A549 (cell line): ENCODE measurements around the gene CIRBP. TPM values are rescaled to one million over a fixed set of nuclear protein-coding genes. Genes with fewer than 3 reads are reported as not detected.

Experiments used
- ATAC-seq, 2 experiments: fragments of 200-7000 bp in 1 of 2; fragments of >200 bp in 1 of 2; cut with Nextera tagmentation in 1 of 2; cut with Tn5 transposase in 1 of 2; 3 replicates each; pipeline versions ENCODE4 v1.8.0 to v1.9.1; 2018 to 2020; ENCODE audit warnings: mild to moderate bottlenecking in 1 of 2, moderate library complexity in 1 of 2
- CTCF ChIA-PET: fragments of 300-600 bp; sonication (Branson Sonifier 250); formaldehyde crosslinking; extraction: SDS; loops from one replicate; lab custom pipeline; 2021; ENCODE audit warnings: antibody characterized with exemption, inconsistent platforms; lab: Yijun Ruan, JAX
- POLR2A ChIA-PET: fragments of 350-600 bp; formaldehyde crosslinking; extraction: SDS; loops from one replicate; lab custom pipeline; 2021; ENCODE audit warnings: antibody characterized with exemption, inconsistent platforms; lab: Yijun Ruan, JAX
- DNase-seq, 2 experiments: peaks; one replicate each; pipeline versions ENCODE4 v3.0.0 to v3.0.0-alpha.2; 2011 to 2016; ENCODE audit warnings: low read depth in 1 of 2, low spot score in 1 of 2
- FAIRE-seq: peaks from 2 replicates; lab custom pipeline; 2011; peaks lifted over from hg19 to GRCh38; lab: Jason Lieb, UNC
- H3K27ac ChIP-seq, 2 experiments: fragments of >200 bp; sonication (Bioruptor Twin); formaldehyde crosslinking; 3 replicates each; pipeline ENCODE4 v1.5.1; 2016 to 2017
- H3K4me1 ChIP-seq: fragments of >200 bp; sonication (Bioruptor Twin); formaldehyde crosslinking; 3 replicates; pipeline ENCODE4 v1.6.1; 2016
- H3K4me2 ChIP-seq: fragments of >200 bp; sonication (Bioruptor Twin); formaldehyde crosslinking; 3 replicates; pipeline ENCODE4 v1.6.1; 2016
- H3K4me3 ChIP-seq: fragments of >200 bp; sonication (Bioruptor Twin); formaldehyde crosslinking; 3 replicates; pipeline ENCODE4 v1.5.1; 2016
- H3K9me3 ChIP-seq: fragments of >200 bp; sonication (Bioruptor Twin); formaldehyde crosslinking; 3 replicates; pipeline ENCODE4 v1.6.1; 2016
- CBX2 ChIP-seq: fragments of 200-600 bp; sonication (generic); IDR thresholded peaks from 2 replicates; pipeline ENCODE4 v1.6.1; 2016; ENCODE audit warnings: low read depth, mild to moderate bottlenecking, borderline replicate concordance
- CBX8 ChIP-seq: fragments of 200-600 bp; sonication (generic); IDR thresholded peaks from 2 replicates; pipeline ENCODE4 v1.6.1; 2016
- CTCF ChIP-seq: fragments of >200 bp; sonication (Bioruptor Twin); formaldehyde crosslinking; IDR thresholded peaks from 3 replicates; pipeline ENCODE4 v1.5.1; 2016
- EHF ChIP-seq: fragments of 250-450 bp; sonication (Bioruptor Pico); IDR thresholded peaks from 2 replicates; pipeline ENCODE4 v1.5.0; 2020; ENCODE audit warnings: mild to moderate bottlenecking
- EHMT2 ChIP-seq: fragments of 200-600 bp; sonication (generic); IDR thresholded peaks from 2 replicates; pipeline ENCODE4 v1.6.1; 2016; ENCODE audit warnings: antibody characterized with exemption, low read depth, mild to moderate bottlenecking, moderate library complexity
- ELK1 ChIP-seq: fragments of 150-350 bp; IDR thresholded peaks from 2 replicates; pipeline ENCODE4 v1.6.1; 2014; ENCODE audit warnings: low read depth, mild to moderate bottlenecking, low read length
- ESRRA ChIP-seq: fragments of 150-350 bp; IDR thresholded peaks from 2 replicates; pipeline ENCODE4 v1.6.1; 2014; ENCODE audit warnings: mild to moderate bottlenecking, low read length, borderline replicate concordance
- HDAC2 ChIP-seq: fragments of 200-600 bp; sonication (generic); IDR thresholded peaks from 2 replicates; pipeline ENCODE4 v1.6.1; 2016
- HOXA7 ChIP-seq: fragments of 250-450 bp; sonication (Bioruptor Pico); IDR thresholded peaks from 2 replicates; pipeline ENCODE4 v1.5.0; 2020; ENCODE audit warnings: mild to moderate bottlenecking, moderate library complexity
- HOXB5 ChIP-seq: fragments of 250-450 bp; sonication (Bioruptor Pico); IDR thresholded peaks from 2 replicates; pipeline ENCODE4 v1.5.0; 2020; ENCODE audit warnings: mild to moderate bottlenecking, moderate library complexity
- MAFK ChIP-seq: fragments of 450-650 bp; IDR thresholded peaks from 2 replicates; pipeline ENCODE4 v1.6.1; 2014; ENCODE audit not compliant: partially characterized antibody
- MAX ChIP-seq: IDR thresholded peaks from 2 replicates; pipeline ENCODE4 v1.6.1; 2012
- PHF8 ChIP-seq: fragments of 200-600 bp; sonication (generic); IDR thresholded peaks from 2 replicates; pipeline ENCODE4 v1.6.1; 2016; ENCODE audit warnings: low read depth, mild to moderate bottlenecking, antibody characterized with exemption, moderate library complexity, borderline replicate concordance
- RAD21 ChIP-seq, 2 experiments: fragments of >200 bp in 1 of 2; sonication (Bioruptor Twin) in 1 of 2; formaldehyde crosslinking in 1 of 2; IDR thresholded peaks in 1 of 2; conservative IDR thresholded peaks in 1 of 2; 2 replicates in 1 of 2; 3 replicates in 1 of 2; pipeline ENCODE4 v1.6.1; 2012 to 2018; ENCODE audit warnings: inconsistent platforms in 1 of 2
- RARB ChIP-seq: fragments of 250-450 bp; sonication (Bioruptor Pico); IDR thresholded peaks from 2 replicates; pipeline ENCODE4 v1.8.0; 2021; ENCODE audit warnings: mild to moderate bottlenecking, moderate library complexity
- RNF2 ChIP-seq: fragments of 200-600 bp; sonication (generic); IDR thresholded peaks from 2 replicates; pipeline ENCODE4 v1.6.1; 2016; ENCODE audit warnings: low read depth, mild to moderate bottlenecking, antibody characterized with exemption, moderate library complexity, borderline replicate concordance
- SMC3 ChIP-seq: fragments of >200 bp; sonication (Bioruptor Twin); formaldehyde crosslinking; IDR thresholded peaks from 3 replicates; pipeline ENCODE4 v1.6.1; 2018; ENCODE audit warnings: inconsistent platforms
- TP53 ChIP-seq: fragments of 250-450 bp; sonication (Bioruptor Pico); IDR thresholded peaks from 2 replicates; pipeline ENCODE4 v1.5.0; 2021; ENCODE audit warnings: mild to moderate bottlenecking, moderate library complexity
- ZNF302 ChIP-seq: fragments of 250-450 bp; sonication (Bioruptor Pico); IDR thresholded peaks from 2 replicates; pipeline ENCODE4 v1.9.0; 2021; ENCODE audit warnings: inconsistent platforms, mild to moderate bottlenecking, moderate library complexity
- WGBS: methylation state at CpG from one replicate; pipeline ENCODE4 v1.1.6; 2017; ENCODE audit errors: missing lambda C conversion rate; 5-methylcytosine and 5-hydroxymethylcytosine counted together
- polyA plus RNA-seq, 4 experiments: library from polyadenylated mRNA; depleted of rRNA in 3 of 4; stranded (reverse); fragments of >200 nt; fragmentation: RNase III in 1 of 4; extraction: RNeasy Plus Mini Kit Qiagen cat#74134 plus additional on column Dnase treatment in 1 of 4; gene quantifications; 2 replicates in 3 of 4; 3 replicates in 1 of 4; pipeline ENCODE4 v1.2.3, GENCODE V29; 2011 to 2017
- TF ChIP-seq, protein P1 (sequence below): IDR thresholded peaks from 2 replicates; pipeline ENCODE4 v1.6.1; 2012; ENCODE audit warnings: low read depth, borderline replicate concordance
- TF ChIP-seq, protein P2 (sequence below): fragments of >200 bp; sonication (Bioruptor Twin); formaldehyde crosslinking; IDR thresholded peaks from 2 replicates; pipeline ENCODE4 v1.6.1; 2016

The CIRBP gene
- polyA plus RNA-seq, 2 of the 4 experiments (the other 2 are of a cell fraction) = 151 to 178 TPM

- ATAC-seq = no peak
- H3K4me3 ChIP-seq = no peak overlapping the region
- no peak for TF ChIP-seq EHMT2
- no peak for TF ChIP-seq CBX2
- TF ChIP-seq TP53 (CRISPR knock-in tag) = no peak
- no peak for TF ChIP-seq MAX
- TF ChIP-seq RNF2 = no peak
- no peak for TF ChIP-seq RARB (CRISPR knock-in tag)
- TF ChIP-seq MAFK = no peak
- TF ChIP-seq HDAC2 = no peak
- TF ChIP-seq ELK1 = no peak
- no peak for TF ChIP-seq PHF8
- no peak for TF ChIP-seq ESRRA
- no peak for TF ChIP-seq RAD21 (conservative IDR thresholded peaks at IDR 0.05 in 1 of 2, IDR thresholded peaks at IDR 0.05 in 1 of 2)
- no peak for TF ChIP-seq CTCF
- TF ChIP-seq, protein P1, sequence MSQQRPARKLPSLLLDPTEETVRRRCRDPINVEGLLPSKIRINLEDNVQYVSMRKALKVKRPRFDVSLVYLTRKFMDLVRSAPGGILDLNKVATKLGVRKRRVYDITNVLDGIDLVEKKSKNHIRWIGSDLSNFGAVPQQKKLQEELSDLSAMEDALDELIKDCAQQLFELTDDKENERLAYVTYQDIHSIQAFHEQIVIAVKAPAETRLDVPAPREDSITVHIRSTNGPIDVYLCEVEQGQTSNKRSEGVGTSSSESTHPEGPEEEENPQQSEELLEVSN = no peak
- no peak overlapping the region for H3K4me2 ChIP-seq
- no peak overlapping the region for H3K27ac ChIP-seq
- H3K4me1 ChIP-seq = peaks cover 28% of the 10 kb centered on the region
- DNase-seq = no peak
- POLR2A ChIA-PET = interaction anchor here (1.1 to 1.2 kb wide), 2 partner anchors 9 to 38 kb away, joined by 3 read pairs; a partner anchor contains a TSS
- WGBS = 87% methylated on average over 8 of the region's 13 CpGs
- CTCF ChIA-PET = interaction anchor here (0.8 to 5.0 kb wide), 18 partner anchors 8 to 97 kb away, joined by 3 to 29 read pairs (median 6); a partner anchor contains a TSS
- H3K9me3 ChIP-seq = no peaks in the 10 kb centered on the region
- FAIRE-seq = no peak
These were observed 47.3 kb downstream of the CIRBP start for GRCh38 chr19:1316466-1316865.

DNA sequence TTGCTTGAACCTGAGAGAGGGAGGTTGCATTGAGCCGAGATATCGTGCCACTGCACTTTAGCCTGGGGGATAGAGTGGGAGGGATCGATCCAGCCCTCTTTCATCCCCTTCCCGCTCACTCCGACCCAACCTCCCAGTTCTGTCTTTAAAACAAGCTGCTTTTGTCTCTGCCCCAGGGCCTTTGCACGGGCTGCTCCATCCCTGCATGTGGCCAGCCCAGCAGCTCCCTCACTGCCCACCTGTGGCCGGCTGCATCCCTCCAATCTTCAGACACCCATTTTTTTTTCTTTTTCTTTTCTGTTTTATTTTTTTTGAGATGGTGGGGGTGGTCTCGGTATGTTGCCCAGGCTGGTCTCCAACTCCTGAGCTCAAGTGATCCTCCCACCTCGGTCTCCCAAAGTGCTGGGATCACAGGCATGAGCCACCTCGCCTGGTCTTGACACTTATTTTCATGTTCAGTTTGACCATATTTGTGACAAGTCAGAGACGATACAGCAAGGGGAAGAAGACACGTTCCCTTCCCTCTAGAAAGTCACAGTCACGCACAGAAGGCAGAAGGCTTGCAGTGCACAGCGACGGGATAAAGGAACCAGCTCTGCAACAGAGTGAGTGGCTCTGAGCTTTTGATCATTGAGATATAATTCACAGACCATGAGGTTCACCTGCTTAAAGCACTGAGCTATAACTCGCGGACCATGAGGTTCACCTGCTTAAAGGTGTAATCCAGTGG lies 48.3 kb downstream of the CIRBP start:
- no peaks in the 10 kb centered on the region for H3K9me3 ChIP-seq
- H3K4me2 ChIP-seq = no peak overlapping the region
- WGBS = 76% methylated on average over 17 of the region's 17 CpGs
- ChIA-PET POLR2A (no interaction called here), CTCF (interaction anchor here (1.3 to 5.0 kb wide), 6 partner anchors 10 to 73 kb away, joined by 4 to 29 read pairs (median 8); no protein-coding TSS in a partner anchor)
- no peak overlapping the region for H3K4me3 ChIP-seq
- H3K27ac ChIP-seq = no peak overlapping the region
- ATAC-seq (no peak), FAIRE-seq (no peak), DNase-seq (no peak)
- TF ChIP-seq, protein P2, sequence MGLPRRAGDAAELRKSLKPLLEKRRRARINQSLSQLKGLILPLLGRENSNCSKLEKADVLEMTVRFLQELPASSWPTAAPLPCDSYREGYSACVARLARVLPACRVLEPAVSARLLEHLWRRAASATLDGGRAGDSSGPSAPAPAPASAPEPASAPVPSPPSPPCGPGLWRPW = no peak
- no peak for TF ChIP-seq CTCF
- TF ChIP-seq CBX8 = no peak
- TF ChIP-seq SMC3 = no peak
- no peak for TF ChIP-seq ZNF302 (CRISPR knock-in tag)
- no peak for TF ChIP-seq HOXB5
- TF ChIP-seq HOXA7 (CRISPR knock-in tag) = no peak
- TF ChIP-seq EHF (CRISPR knock-in tag) = no peak
- no peak for TF ChIP-seq RARB (CRISPR knock-in tag)
- peaks cover 27% of the 10 kb centered on the region for H3K4me1 ChIP-seq
